HUES64 (cell line): ENCODE results near the gene CKS2.
"Not testable (repeated sequence)": the region's sequence is repeated elsewhere in the genome, so short reads cannot be mapped to it uniquely, and the experiment has no call there.

Experiments
- H3K27ac ChIP-seq: 2 replicates; pipeline ENCODE4 v1.7.0; 2013; ENCODE audit warnings: low read depth, low read length, inconsistent platforms
- H3K27me3 ChIP-seq: 2 replicates; pipeline ENCODE4 v1.6.1; 2013; ENCODE audit warnings: mild to moderate bottlenecking, low read length; ENCODE audit not compliant: insufficient read depth
- H3K36me3 ChIP-seq: 2 replicates; pipeline ENCODE4 v1.6.1; 2013; ENCODE audit warnings: mild to moderate bottlenecking, low read length; ENCODE audit not compliant: insufficient read depth
- H3K4me1 ChIP-seq: 2 replicates; pipeline ENCODE4 v1.6.1; 2013; ENCODE audit warnings: mild to moderate bottlenecking, low read length, moderate library complexity; ENCODE audit not compliant: insufficient read depth
- H3K4me3 ChIP-seq: 2 replicates; pipeline ENCODE4 v1.5.1; 2013; ENCODE audit warnings: mild to moderate bottlenecking, low read length, moderate library complexity
- H3K9ac ChIP-seq: 2 replicates; pipeline ENCODE4 v1.6.1; 2013; ENCODE audit warnings: mild to moderate bottlenecking, low read depth, low read length
- H3K9me3 ChIP-seq: 2 replicates; pipeline ENCODE4 v1.6.1; 2013; ENCODE audit warnings: low read depth, low read length; ENCODE audit not compliant: insufficient read depth
- WGBS: fragments of 150-250, 120-280 bp; methylation state at CpG from one replicate; pipeline ENCODE4 v1.1.7; 2013; ENCODE audit warnings: missing lambda C conversion rate; 5-methylcytosine and 5-hydroxymethylcytosine counted together

Gene CKS2

GRCh38 chr9:89284076-89284475 lies 26.9 kb upstream of the CKS2 start:
- no peak overlapping the region for H3K4me3 ChIP-seq
- H3K4me1 ChIP-seq: no peaks in the 10 kb centered on the region
- H3K9ac ChIP-seq: no peak overlapping the region
- no peaks in the 10 kb centered on the region for H3K9me3 ChIP-seq
- no peaks in the 10 kb centered on the region for H3K36me3 ChIP-seq
- WGBS: 94% methylated on average over 7 of the region's 7 CpGs
- no peaks in the 10 kb centered on the region for H3K27me3 ChIP-seq
- H3K27ac ChIP-seq: no peak overlapping the region

GRCh38 chr9:89291741-89292140 lies 19.3 kb upstream of the CKS2 start:
- Histone ChIP-seq H3K4me1 (peaks cover 12% of the 10 kb centered on the region; the same call in 1 of the 2 replicates), H3K27ac (no peak overlapping the region), H3K36me3 (no peaks in the 10 kb centered on the region), H3K9me3 (peaks cover 13% of the 10 kb centered on the region), H3K9ac (no peak overlapping the region), H3K27me3 (no peaks in the 10 kb centered on the region), H3K4me3 (no peak overlapping the region)
- 100% methylated on average over 2 of the region's 2 CpGs for WGBS

GRCh38 chr9:89293014-89293413 lies 18.0 kb upstream of the CKS2 start:
- Histone ChIP-seq H3K27me3 (no peaks in the 10 kb centered on the region), H3K9me3 (peaks cover 19% of the 10 kb centered on the region), H3K36me3 (no peaks in the 10 kb centered on the region), H3K27ac (no peak overlapping the region), H3K4me1 (peaks cover 12% of the 10 kb centered on the region; the same call in 1 of the 2 replicates), H3K9ac (no peak overlapping the region), H3K4me3 (no peak overlapping the region)
- 100% methylated on average over 1 of the region's 1 CpG for WGBS

GRCh38 chr9:89295400-89295799 lies 15.6 kb upstream of the CKS2 start:
- H3K4me1 ChIP-seq: peaks cover 12% of the 10 kb centered on the region; the same call in 1 of the 2 replicates
- WGBS: 50% methylated on average over 4 of the region's 5 CpGs
- H3K9me3 ChIP-seq: peaks cover 19% of the 10 kb centered on the region
- no peak overlapping the region for H3K9ac ChIP-seq
- no peaks in the 10 kb centered on the region for H3K36me3 ChIP-seq
- peak overlapping the region; percentile 78; the same call in 1 of the 2 replicates for H3K27ac ChIP-seq
- no peak overlapping the region; the same call in 1 of the 2 replicates for H3K4me3 ChIP-seq
- H3K27me3 ChIP-seq: no peaks in the 10 kb centered on the region

- not testable (repeated sequence) for H3K9ac ChIP-seq, H3K36me3 ChIP-seq, H3K4me1 ChIP-seq, H3K4me3 ChIP-seq, H3K27me3 ChIP-seq, H3K27ac ChIP-seq, H3K9me3 ChIP-seq
- 91% methylated on average over 2 of the region's 2 CpGs for WGBS
Observed at GRCh38 chr9:89301996-89302395, 9.0 kb upstream of the CKS2 start.

GRCh38 chr9:89304020-89304833 lies 6.8 kb upstream of the CKS2 start:
- Histone ChIP-seq H3K9ac (no peak overlapping the region), H3K4me1 (no peaks in the 10 kb centered on the region), H3K9me3 (0 out of 2 replicates have a peak, but pooled peaks cover 4% of the 10 kb centered on the region), H3K27ac (no peak overlapping the region), H3K36me3 (peaks cover 7% of the 10 kb centered on the region; the same call in 1 of the 2 replicates), H3K27me3 (no peaks in the 10 kb centered on the region), H3K4me3 (no peak overlapping the region)
- 94% methylated on average over 7 of the region's 7 CpGs for WGBS

- H3K9me3 ChIP-seq: 0 out of 2 replicates have a peak, but pooled peaks cover 4% of the 10 kb centered on the region
- WGBS: 92% methylated on average over 2 of the region's 2 CpGs
- peaks cover 7% of the 10 kb centered on the region; the same call in 1 of the 2 replicates for H3K36me3 ChIP-seq
- H3K4me1 ChIP-seq: peaks cover 3% of the 10 kb centered on the region; the same call in 1 of the 2 replicates
- no peaks in the 10 kb centered on the region for H3K27me3 ChIP-seq
- H3K9ac ChIP-seq: no peak overlapping the region
- no peak overlapping the region for H3K27ac ChIP-seq
- no peak overlapping the region for H3K4me3 ChIP-seq
Observed at GRCh38 chr9:89304834-89305188, 6.2 kb upstream of the CKS2 start.

- 0 out of 2 replicates have a peak, but pooled peaks cover 4% of the 10 kb centered on the region for H3K9me3 ChIP-seq
- H3K4me1 ChIP-seq: peaks cover 4% of the 10 kb centered on the region; the same call in 1 of the 2 replicates
- peaks cover 7% of the 10 kb centered on the region; the same call in 1 of the 2 replicates for H3K36me3 ChIP-seq
- no peaks in the 10 kb centered on the region for H3K27me3 ChIP-seq
- WGBS: 82% methylated on average over 3 of the region's 3 CpGs
- H3K9ac ChIP-seq: no peak overlapping the region
- no peak overlapping the region for H3K4me3 ChIP-seq
- H3K27ac ChIP-seq: no peak overlapping the region
Observed at GRCh38 chr9:89305868-89306267, 5.1 kb upstream of the CKS2 start.

- Histone ChIP-seq H3K27ac (no peak overlapping the region), H3K36me3 (peaks cover 25% of the 10 kb centered on the region)
Observed at GRCh38 chr9:89309166-89309565, 1.8 kb upstream of the CKS2 start.

GRCh38 chr9:89309608-89310474 lies 1.2 kb upstream of the CKS2 start:
- Histone ChIP-seq H3K4me3 (peak overlapping the region; percentile 99), H3K9ac (peak overlapping the region; percentile 97), H3K27ac (peak overlapping the region; percentile 99), H3K9me3 (no peaks in the 10 kb centered on the region), H3K4me1 (peaks cover 19% of the 10 kb centered on the region), H3K36me3 (peaks cover 32% of the 10 kb centered on the region), H3K27me3 (no peaks in the 10 kb centered on the region)
- WGBS: 21% methylated on average over 22 of the region's 23 CpGs

More at GRCh38 chr9:89309166-89309565, 1.8 kb upstream of the CKS2 start:
- H3K4me3 ChIP-seq: no peak overlapping the region
- H3K27me3 ChIP-seq: no peaks in the 10 kb centered on the region
- H3K9me3 ChIP-seq: 0 out of 2 replicates have a peak, but pooled peaks cover 4% of the 10 kb centered on the region
- 93% methylated on average over 6 of the region's 6 CpGs for WGBS
- H3K4me1 ChIP-seq: peaks cover 16% of the 10 kb centered on the region
- 0 out of 2 replicates have a peak overlapping the region, but pooled peaks have one; percentile 97 for H3K9ac ChIP-seq
